GM18909 (cell line): ENCODE data around the gene UBE2L3.
"Not testable (repeated sequence)": the region's sequence is repeated elsewhere in the genome, so short reads cannot be mapped to it uniquely, and the experiment has no call there.

ENCODE experiments used
- ATAC-seq: cut with Tn5 transposase; IDR thresholded peaks from one replicate; pipeline ENCODE4 v1.9.1; 2021; ENCODE audit warnings: mild to moderate bottlenecking; ENCODE audit not compliant: unreplicated experiment, poor library complexity

UBE2L3 gene

DNA sequence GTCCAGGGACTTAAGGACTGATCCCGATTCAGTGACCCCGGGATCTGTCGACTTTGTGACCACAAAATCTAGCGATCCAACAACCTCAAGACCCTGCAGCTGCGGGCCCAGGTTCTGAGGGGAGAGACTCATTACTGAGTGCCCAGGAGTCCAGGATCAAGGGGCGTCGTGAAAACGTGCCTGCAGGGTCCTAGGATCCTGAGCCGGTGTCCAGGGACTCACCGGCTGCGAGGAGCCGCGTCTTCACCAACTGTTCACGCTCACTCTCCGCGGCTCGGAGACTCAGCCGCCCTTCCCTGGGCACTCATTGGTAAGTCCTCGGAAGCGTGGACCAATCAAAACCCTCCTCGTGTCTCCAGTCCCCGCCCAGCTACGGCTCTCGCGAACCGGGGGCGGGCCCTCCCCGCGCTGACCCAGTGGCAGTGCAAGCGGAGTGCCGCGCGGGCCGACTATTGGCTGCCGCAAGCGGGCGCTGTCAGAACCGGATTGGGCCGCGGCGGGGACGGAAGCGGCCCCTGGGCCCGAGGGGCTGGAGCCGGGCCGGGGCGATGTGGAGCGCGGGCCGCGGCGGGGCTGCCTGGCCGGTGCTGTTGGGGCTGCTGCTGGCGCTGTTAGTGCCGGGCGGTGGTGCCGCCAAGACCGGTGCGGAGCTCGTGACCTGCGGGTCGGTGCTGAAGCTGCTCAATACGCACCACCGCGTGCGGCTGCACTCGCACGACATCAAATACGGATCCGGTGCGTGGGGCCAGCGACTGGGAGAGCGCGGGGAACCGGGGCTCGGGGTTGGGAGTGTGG, 74.5 kb downstream of the UBE2L3 start, which contains the start of gene SDF2L1:
TSS of gene SDF2L1 (plus strand) at position 514 of the 795 bp plus-strand sequence. CDS start at position 549, 35 bp downstream.
- peak; percentile 92 for ATAC-seq

DNA sequence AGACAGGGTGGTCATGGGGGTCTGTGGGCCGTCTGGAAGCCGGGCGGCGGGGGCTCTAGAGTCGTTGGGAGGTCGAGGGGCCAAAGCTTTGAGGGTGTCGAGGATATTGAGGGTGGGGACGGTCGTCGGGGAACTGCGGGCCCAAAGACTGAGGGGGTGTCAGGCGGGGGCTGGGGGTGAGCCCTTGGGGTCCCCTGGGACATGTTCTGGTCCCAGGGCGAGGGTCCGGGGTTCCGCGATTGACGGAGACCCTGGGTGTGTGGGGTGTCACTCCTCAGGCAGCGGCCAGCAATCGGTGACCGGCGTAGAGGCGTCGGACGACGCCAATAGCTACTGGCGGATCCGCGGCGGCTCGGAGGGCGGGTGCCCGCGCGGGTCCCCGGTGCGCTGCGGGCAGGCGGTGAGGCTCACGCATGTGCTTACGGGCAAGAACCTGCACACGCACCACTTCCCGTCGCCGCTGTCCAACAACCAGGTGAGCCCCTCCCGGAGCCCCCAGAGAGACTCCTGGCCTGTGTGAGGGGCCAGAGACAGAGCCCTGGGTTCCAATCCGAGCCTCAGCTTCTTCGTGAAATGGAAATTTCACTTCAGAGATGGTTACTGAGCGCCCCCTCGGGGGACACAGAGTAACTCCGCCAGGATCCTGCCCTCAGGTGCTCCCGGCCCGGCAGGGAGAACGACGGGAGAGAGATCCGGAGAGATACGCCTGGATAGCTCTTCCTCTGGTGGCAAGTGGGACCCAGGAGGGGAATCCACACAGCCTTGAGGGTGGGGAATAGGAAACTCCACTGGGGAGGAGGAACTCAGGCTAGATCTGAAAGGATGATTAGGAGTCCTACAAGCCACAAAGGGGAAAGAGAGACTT, 75.3 kb downstream of the UBE2L3 start:
- peak; percentile 20 for ATAC-seq

DNA sequence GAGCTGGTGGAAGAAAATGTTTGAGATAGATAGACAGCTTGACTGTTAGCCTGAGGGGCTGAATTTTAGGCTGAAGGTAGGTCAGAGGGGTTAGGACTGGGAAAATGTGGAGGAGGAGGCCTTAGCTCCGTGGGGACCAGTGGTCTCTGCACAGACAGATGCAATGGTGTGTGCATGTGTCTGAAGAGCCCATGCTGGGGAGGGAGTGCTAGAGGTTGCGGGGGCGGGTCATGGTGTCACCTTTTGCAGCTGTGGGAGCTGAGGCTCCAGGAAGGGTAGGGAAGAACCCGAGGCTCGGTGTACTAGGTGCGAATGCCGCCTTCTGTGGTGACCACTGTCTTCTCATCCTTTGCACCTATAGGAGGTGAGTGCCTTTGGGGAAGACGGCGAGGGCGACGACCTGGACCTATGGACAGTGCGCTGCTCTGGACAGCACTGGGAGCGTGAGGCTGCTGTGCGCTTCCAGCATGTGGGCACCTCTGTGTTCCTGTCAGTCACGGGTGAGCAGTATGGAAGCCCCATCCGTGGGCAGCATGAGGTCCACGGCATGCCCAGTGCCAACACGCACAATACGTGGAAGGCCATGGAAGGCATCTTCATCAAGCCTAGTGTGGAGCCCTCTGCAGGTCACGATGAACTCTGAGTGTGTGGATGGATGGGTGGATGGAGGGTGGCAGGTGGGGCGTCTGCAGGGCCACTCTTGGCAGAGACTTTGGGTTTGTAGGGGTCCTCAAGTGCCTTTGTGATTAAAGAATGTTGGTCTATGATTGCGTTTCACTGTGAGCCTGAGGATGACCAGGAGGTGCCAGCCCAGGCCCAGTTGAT, 76.2 kb downstream of the UBE2L3 start:
- ATAC-seq: no peak

DNA sequence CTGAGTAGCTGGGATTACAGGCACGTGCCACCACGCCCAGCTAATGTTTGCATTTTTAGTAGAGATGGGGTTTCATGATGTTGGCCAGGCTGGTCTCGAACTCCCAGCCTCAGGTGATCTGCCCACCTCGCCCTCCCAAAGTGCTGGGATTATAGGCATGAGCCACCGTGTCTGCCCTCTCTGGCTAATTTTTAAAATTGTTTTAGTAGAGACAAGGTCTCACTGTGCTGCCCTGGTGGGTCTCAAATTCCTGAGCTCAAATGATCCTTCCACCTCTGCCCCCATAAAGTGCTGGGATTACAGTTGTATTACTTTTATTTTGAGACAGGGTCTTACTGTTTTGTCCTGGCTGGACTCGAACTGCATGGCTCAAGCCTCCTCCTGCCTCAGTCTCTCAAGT, 78.0 kb downstream of the UBE2L3 start:
- not testable (repeated sequence) for ATAC-seq

DNA sequence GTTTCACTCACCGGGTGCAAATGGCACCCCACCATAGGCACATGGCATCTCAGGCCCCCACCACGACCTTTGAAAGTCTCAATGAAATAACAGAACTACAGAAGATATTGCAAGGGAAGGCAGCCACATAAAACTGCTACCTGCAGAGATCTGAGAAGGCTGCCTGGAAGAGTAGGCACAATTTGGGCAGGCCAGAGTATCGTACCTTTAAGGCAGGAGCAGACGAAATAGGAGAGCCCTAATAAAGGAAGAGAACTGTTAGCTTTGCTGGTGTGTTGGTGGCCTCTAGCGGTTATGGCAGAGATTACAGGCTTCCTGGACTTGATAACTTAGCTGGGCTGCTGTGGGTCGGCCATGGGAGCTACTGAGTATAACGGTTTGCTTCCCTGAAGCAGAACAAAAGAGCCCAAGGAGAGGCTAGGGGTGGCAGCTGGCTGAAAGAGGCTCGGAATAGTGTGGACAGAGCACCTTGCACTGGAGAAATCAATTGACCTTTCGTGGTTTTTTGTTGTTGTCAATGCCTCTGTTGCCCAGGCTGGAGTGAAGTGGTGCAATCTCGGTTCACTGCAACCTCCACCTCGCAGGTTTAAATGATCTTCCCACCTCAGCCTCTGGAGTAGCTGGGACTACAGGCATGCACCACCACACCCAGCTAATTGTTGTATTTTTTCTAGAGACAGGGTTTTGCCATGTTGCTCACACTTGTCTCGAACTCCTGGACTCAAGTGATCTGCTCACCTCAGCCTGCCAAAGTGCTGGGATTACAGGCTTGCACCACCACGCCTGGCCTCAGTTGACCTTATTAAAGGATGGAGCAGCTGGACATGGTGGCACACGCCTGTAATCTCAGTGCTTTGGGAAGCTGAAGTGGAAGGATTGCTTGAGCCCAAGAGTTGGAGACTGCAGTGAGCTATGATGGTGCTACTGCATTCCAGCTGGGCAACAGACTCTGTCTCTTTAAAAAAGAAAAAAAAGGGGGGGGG, 79.4 kb downstream of the UBE2L3 start:
- ATAC-seq: no peak

DNA sequence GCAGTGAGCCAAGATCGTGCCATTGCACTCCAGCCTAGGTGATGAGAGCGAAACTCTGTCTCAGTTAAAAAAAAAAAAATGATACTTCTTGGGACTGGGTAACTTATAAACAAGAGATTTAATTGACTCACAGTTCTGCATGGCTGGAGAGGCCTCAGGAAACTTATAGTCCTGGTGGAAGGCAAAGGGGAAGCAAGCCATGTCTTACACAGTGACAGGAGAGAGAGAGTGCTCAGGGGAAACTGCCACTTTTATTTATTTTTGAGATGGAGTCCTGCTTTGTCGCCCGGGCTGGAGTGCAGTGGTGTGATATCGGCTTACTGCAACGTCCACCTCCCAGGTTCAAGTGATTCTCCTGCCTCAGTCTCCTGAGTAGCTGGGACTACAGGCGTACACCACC, 82.8 kb downstream of the UBE2L3 start:
- ATAC-seq: no peak

DNA sequence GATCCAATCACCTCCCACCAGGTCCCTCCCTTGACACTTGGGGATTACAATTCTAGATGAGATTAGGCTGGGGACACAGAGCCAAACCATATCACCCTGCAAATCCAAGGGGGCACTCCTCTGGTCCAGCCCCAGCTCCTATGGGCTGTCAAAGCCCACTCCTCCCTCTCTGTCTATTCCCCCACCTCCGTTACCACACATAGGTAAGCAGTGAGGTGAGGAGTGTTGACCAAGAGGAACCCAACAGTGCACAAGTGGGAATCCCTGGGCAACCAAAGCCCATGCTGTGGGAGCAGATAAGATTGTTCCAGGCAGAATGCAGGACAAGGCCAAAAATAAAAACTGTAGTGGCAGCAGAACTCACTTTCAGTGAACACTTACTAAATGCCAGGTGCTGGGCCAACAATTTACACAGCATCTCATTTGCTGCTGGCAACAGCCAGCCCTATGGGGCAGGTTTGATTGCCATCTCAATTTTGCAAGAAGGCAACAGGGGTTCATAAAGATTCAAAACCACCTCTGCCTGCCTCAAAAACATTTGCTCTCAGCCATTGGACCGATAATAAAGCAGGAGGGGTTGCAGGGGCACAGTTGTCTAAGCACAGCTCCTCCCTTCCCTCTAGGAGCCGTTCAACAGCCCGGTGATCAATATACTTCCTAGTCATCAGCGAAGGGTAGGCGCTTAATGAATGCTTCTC, 83.5 kb downstream of the UBE2L3 start:
- ATAC-seq: no peak

DNA sequence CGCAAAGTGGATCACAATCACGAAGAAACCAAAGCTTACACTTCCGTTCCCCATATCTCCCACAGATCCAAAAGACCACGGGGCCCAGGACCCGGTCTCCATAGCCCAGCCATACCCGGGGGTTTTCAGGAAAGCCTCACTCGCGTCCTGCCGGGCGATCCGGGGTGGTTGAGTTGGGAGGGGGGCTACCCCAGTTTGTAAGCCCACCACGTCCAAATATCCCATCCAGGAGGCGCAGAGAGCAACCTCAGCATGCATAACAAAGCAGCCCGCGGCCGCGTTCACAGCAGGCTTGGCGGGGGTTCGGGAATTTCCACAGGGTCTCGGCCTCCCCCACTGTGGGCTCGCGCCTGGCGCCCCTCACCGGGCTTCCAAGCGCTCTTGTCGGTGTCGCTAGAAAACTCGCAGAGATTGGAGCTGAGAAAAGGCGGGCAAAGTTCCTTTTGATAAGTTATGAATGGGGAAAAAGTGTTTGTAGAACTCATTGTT, 84.1 kb downstream of the UBE2L3 start:
- ATAC-seq: peak; percentile 20

DNA sequence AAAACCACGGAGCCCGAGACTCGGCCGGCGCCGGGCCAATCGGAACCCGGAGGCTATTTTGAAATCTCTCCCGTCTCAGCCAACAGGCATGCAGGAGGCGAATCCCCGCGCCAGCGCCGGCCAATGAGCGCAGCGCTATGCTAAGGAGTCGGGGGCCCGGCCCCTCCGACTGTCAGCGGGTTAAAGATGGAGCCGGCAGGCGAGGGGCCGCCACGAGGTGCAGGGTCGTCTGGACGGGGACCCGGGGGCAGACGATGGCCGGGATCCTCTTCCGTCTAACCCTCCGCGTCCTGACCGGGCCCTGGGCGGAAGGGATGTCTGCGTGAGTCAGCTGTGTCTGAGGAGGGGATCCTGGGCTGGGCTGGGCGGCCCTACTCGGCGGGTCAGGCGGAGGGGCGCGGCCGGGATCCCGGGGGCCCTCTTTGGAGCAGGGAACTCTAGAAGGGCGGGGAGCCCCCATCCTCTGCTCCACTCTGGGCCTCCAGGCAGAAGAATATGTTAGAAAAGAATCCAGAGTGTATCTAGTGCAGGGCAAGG, 84.6 kb downstream of the UBE2L3 start:
- peak; percentile 89 for ATAC-seq

DNA sequence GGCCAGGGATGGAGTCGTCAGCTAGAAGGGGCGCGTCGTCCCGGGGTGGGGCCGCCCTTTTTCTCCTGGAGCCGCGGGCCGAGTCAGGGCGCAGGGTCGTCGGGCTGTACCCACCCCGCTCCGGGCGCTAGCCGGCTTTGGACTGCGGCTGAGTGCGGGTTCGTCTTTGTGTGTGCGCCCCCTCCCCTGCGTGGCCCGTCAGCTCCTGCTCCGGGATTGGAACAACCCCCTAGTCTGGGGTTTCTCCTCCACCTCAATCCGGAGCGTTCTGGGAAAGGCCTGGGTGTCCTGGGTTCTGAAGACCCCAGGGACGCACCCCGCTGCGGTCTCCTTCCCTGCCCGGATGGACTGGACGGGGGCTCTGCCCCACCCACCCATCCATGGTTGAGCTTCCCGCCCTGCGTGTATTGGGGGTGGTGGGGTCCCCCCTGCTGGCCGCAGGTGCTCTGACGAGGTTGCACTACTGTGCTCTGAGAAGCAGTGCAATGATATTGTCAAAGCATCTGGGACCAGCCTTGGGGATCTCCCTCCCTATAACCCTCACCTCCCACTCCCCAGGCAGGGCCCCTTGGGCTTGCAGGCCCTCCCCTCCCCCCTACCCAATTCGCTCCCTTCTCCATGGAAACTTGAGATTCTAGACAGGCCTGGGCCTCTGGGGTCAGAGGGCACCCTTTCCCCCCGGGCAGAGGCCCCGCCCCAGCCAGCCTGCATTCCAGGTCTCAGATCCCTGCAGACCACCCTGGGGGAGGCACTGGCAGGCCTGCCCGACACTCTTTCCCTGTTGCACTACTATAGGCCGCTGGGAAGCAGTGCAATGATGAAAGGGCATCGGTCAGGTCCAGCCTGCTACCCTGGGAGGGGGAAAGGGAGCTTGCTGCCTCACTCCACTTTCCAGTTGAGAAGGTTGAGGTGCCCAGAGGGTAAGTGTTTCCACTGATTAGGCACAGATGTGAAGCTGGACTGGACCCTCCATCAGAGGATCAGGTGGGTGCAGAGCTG, 85.3 kb downstream of the UBE2L3 start:
- ATAC-seq: no peak

DNA sequence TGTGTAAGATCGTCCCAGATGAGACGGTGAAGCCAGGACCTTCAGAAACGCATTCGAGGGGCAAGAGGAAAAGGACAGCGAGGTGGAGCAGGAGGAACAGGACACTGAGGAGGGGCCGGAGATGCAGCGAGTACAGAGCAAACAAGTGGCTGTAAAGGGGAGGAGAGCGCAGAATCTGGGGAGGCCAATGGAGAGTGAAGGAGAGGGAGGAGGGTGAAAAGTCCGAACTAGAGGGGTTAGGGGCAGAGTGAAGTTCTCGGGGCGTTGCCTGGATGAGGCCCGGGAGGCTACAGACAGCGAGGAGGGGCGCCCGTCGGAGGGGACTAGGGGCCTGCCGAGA, 89.5 kb downstream of the UBE2L3 start:
- no peak for ATAC-seq

DNA sequence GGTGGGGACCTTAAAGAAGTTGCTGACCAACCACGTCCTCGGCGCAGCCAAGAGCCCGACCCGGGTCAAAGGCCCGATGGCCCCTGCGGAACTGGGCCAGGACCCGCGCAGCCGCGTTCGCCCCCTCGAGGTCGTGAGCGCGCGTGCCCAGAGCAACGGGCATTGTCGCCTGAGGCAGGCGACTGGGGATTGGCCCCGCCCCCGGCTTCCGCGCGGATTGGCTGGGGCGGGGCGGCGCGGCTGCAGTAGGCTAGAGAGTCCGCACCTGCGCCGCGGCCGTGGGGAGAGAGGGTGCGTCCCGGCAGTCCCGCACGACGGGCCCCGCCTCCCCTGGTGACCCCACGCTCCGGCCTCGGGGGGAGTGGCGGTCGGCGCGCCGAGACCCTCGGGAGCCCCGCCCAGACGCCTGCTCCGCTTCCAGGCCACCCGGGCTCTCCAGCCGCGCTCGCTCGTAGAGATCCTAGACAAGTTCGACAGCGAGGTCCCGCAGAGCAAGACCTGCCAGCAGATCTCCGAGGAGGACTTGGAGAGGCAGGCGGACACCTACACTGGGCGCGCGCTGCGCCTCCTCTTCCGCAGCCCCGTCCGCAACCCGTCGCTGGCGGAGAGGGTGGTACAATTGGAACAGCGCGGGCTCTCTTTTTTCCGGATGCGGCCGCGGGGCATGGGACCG, 90.0 kb downstream of the UBE2L3 start:
- peak; percentile 77 for ATAC-seq

DNA sequence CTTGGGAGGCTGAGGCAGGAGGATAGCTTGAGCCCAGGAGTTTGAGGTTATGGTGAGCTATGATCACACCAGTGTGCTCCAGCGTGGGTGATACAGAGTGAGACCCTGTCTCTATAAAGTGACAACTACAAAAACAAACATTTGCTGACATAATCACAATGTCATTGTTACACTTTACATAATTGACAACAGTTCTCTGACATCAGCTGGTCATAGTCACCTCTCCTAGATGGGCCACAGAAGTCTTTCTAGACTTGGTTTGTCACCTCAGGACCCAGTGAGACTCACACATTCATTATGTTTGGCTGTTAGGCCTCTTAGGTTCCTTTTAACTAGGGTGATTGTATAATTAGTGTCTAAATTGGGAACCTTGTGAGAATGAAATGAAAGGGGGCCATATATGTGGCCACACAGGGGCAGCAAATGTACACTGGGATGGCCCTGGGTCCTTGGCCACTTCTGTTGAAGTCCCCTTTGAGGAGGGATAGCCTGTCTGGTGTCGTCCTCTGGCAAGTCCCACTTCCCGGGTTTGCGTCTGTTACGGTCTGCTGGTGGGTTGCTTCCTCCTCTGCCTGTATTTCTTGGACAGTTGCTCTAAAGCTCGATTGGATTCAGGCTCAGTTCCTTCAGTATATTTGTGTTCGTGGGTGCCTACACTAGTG, 92.5 kb downstream of the UBE2L3 start:
- ATAC-seq: no peak

DNA sequence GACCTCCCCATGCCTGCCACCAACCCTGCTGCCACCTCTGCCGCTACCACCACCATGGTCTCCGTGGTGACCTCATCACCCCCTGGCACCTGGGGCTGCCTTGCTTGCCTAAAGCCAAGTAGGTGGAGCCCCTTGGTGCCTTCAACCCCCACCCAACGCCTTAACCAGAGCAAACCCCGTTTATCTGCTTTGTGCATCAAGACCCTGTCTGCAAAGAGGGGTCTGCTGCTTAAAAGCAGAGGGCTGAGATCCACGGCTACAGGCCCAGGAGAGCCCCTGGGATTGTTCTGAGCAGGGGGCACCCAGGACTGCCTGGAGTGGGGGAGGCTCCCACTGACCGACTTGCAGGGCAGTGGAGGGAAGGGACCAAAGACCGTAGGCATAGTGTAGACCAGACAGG, 93.4 kb downstream of the UBE2L3 start:
- ATAC-seq: no peak

DNA sequence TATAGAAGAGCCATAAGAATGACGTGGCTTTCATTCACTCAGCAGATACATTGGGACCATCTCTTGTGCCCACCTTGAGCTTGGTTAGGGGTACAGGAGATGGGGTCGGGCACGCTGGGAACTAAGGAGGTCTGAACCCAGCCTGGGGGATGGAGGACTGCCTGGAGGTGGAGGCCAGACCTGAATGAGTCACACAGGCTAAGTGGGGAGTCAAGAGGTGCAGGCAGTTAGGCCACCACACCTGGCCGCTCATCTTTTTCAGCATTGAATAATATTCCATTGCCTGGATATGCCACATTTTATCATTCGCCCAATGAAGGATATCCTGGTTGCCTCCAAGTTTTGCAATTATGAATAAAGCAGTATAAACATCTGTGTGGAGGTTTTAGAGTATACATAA, 94.5 kb downstream of the UBE2L3 start:
- ATAC-seq: no peak

DNA sequence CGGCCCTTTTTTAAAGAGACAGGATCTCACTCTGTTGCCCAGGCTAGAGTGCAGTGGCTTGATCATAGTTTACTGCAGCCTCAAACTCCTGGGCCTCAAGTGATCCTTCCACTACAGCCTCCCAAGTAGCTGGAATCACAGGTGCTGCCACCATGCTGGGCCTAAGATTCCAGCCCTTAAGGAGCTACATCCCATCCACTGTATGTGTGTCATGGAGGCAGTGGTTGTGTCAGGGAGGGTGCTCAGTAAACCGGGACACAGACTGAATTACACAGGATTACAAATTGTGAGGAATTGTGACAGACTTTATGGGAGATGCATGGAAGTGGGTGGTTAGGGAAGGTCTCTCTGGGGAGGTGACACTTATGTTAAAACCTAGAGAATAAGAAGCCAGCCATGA, 96.2 kb downstream of the UBE2L3 start:
- ATAC-seq: no peak
